NCI-H2171 (cell line): ENCODE results near the gene SNX4.
"Not testable (repeated sequence)": the region's sequence is repeated elsewhere in the genome, so short reads cannot be mapped to it uniquely, and the experiment has no call there.

Experiments used
- DNase-seq: peaks from one replicate; lab custom pipeline; 2025; lab: John Stamatoyannopoulos, UW

The SNX4 gene

DNA sequence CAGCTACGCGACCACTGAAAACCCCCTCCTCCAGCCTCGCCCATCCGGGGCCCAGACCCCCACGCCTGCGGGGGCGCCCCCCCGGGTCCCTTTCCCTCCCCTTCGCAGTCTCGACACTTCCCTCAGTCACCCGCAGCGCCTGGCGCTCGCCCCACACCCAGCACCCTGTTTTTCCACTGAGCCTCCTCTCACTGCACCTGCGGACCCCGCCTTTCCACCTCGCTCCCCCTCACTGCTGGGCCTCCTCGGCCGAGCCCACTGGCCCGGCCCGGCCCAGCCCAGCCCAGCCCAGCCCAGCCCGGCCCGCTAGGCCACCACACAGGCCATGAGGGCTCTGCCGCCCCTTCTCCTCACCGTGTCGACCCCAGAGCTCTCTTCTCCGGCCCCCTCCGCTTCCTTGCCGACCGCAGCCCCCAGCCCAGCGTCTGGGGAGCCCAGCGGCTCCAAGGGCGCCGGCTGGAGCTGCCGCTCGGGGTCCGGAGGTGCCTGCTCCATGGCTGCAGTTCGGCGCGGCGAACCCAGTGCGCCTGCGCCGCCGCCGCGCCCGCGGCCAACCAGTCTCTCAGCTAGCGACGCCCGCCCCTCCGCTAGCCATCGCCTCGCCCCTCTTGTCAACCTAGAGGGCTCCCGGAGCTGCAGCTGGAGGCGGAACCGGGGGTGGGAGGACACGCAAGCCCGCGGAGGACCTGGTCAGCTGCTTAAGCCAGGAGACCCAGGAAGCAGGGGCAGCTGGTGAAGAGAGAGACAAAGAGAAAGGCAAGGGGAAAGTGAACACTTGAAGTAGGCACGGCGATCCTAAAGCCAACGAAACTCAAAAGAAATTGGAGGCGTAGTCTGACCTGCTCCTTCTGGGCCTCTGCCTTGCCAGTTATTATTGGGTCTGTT, at the start of gene SNX4:
Gene SNX4, minus strand, starts transcription at position 525 of the 885 bp plus-strand sequence. Its CDS starts 30 bp downstream, at position 495.
- peak; percentile 76 for DNase-seq

DNA sequence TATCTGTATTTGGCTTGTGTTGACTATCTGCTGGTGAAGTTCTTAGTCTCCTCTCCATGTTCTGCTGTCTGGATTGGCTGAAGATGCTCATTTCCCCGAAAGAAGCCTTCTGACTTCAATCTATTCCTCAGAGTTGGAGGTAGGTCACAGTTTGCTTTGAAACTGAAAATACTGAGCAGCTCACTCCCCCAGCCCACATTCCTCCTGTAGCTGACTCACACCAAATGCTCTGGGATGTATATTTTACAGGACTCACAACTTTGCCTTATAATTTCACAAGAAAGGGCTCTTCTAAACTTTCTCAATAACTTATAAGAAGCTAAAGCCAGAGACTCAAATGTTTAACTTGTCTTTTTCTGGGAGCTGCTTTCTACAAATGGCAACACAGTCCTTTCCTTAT, 36.3 kb upstream of the SNX4 start:
- no peak for DNase-seq

DNA sequence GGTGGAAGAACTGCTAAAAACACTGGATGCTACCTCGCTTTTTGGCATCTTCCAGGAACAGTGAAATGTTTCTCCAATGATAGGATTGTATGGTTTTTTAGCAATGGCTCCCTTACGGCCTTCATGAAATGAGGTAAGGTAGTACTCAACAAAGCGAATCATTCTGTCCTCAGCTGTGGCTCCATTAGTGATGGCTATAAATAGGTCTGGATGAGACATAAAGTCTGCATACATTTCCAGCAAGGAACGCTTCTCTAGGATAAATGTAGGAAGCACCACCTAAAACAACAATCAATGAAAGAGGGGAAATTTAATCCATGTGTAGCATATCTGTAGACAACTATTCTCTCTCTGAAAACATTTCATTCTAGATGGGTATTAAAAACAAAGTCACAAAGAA, 32.4 kb upstream of the SNX4 start:
- DNase-seq = no peak

DNA sequence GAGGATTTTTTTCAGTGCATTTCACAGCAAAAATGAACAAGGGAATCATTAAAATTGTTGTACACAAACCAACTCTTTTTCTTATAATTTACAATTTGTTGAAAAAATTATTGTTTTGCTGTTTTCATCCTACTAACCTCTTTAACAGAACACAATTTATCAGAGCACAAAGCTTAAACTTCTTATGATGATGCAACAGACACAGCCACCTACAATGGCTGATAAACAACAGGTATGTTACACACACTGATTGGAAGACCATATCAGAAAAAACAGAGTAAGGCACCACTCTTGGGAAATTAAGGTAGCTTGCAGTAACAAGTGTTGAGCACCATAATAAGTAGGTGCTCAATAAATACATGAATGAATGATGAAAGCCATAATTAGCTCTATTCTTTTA, 8.9 kb upstream of the SNX4 start:
- DNase-seq = no peak

DNA sequence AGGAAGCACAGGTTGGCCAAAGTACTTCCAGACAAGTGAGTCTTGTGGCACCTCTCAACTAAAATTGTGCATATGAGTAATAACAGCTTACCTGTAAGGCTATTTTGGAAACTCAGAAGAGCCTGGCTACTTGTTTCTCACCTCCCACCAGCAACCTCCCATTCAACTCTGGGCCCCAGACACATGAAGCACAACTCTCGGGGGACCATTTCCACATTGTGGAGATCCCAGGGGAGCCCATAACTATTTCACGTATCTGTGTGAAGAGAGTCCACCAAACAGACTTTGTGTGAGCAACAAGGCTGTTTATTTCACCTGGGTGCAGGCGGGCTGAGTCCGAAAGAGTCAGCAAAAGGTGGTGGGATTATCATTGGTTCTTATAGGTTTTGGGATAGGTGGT, 5.2 kb upstream of the SNX4 start:
- DNase-seq = no peak

DNA sequence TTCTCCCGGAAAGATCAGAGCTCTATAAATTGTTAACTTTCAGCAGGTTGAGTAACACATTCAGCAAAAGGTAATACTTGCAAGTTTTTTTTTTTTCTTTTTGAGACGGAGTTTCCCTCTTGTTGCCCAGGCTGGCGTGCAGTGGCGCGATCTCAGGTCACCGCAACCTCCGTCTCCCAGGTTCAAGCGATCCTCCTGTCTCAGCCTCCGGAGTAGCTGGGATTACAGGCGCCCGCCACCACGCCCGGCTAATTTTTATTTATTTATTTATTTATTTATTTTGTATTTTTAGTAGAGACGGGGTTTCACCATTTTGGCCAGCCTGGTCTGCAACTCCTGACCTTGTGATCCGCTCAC, 539 bp upstream of the SNX4 start:
- DNase-seq = not testable (repeated sequence)

DNA sequence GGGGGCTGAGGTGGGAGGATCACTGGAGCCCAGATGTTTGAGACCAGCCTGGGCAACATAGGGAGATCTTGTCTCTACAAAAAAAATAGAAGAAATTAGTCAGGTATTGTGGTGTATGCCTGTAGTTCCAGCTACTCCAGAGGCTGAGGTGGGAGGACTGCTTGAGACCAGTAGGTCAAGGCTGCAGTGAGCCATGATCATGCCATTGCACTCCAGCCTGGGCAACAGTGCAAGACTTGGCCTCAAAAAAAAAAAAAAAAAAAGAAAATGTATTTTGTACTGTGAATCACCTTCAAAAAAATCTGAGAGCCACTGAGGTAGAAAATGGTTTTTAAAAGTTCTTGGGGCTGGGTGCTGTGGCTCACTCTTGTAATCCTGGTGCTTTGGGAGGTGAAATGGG, 4.6 kb downstream of the SNX4 start:
- no peak for DNase-seq

DNA sequence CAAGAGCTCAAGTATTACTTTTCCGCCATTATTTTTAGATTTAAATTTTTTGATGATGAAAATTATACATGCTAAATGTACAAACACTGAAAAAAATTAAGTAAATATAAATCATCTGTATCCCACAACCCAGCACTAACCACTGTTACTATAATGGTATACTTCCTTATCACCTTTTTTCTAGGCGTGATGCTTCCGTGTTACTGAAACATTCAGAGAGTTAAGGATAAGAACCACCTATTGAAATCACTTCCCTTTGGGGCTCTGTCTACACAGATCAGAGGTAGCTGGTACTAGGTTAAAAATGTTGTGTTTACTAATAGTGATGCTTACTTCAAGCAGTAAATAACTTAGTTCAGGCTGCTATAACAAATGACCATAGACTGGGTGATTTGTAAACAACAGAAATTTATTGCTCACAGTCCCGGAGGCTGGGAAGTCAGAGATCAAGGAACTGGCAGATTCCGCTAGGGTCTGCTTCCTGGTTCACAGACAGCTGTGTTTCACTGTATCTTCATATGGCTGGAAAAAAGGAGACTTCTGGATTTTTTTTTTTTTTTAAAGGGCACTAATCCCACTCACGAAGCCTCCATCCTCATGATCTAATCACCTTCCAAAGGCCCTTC, 6.4 kb downstream of the SNX4 start:
- no peak for DNase-seq

DNA sequence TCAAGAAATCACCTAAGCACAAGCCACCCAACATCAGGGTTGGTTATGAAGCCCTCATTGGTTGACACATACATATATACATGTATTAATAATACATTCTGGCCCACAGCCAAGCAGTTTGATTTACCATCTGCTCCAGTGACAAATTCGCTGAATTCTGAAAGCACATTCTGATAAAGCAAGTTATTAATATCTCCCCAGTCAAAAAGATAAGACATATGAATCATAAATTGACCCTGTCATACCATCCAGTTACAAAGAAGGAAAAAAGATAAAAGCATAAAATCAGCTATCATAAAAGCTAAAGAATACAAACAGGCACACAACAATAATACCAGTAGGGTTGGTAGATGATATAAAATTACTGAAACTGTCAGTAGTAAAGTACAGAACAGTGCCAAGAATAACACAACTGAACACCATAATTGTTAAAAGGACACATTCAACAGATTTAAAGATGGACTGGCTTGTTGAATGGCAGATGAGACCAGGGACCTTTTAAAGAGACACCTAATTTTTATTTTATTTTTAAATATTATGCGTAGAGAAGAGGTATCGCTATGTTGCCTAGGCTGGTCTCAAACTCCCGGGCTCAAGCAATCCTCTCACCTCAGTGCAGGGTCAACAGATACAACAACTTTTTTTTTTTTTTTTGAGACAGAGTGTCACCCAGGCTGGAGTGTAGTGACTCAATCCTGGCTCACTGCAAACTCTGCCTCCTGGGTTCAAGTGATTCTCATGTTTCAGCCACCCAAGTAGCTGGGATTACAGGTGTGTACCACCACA, 7.7 kb downstream of the SNX4 start:
- peak; percentile 88 for DNase-seq

DNA sequence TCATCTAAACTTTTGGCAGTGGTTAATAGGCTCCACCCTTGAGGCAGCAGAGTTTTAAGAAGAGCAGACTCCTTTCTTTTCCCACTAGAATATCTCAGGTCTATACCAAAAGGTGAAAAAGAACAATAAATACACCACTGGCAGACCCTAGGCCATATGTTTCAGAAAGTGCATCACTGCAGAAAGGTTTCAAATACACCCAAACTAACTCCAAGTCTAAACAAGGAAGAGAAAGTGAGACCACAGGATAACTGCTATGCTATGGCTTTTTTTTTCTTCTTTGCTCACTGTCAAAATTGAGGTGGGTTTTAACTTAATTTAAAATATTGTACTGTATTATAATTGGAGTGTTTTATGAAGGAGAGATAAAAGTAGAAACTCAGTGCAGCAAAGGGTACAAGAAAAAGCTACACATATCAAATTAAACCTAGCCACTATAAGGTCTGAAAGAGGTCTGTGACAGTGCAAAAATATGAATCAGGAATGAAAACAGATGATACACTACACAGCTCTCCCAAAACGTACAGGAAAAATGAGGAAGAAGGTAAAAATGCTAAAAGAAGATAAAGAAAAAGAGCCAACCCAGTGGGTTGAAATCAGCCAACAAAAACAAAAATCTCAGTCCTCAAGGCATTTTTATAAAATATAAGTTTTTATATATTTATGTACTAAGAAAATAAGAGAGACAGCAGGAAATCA, 8.4 kb downstream of the SNX4 start:
- DNase-seq = no peak

DNA sequence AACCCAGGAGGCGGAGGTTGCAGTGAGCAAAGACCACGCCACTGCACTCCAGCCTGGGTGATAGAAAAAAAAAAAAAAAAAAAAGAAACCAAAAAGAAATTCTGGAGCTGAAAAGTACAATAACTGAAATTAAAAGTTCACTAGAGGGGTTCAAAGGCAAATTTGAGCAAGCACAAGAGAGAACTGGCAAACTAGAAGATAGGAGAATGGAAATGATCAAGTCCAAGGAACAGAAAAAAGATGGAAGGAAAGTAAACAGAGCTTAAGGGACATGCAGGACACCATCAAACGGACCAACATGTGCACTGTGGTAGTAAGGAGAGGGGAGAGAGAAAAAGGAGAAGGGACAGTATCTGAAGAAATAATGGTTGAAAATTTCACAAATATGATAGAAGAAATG, 12.9 kb downstream of the SNX4 start:
- no peak for DNase-seq

DNA sequence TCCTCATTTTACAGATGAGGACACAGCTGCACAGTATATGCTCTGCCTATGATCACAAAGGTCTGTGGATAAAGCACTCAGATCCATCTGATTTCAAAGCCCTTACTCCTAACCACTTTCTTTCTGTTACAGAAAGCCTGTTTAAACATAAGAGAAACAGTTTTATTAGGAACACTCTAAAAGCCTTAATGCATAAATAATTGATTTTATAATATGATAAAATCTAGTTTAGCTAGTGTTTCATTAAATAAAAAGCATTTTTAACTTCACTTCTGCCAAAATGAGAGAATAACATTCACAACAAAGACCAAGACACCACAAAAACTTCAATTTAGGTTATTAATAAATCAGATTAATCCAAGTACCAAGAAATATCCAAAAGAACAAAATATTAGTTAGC, 21.4 kb downstream of the SNX4 start:
- DNase-seq = no peak

DNA sequence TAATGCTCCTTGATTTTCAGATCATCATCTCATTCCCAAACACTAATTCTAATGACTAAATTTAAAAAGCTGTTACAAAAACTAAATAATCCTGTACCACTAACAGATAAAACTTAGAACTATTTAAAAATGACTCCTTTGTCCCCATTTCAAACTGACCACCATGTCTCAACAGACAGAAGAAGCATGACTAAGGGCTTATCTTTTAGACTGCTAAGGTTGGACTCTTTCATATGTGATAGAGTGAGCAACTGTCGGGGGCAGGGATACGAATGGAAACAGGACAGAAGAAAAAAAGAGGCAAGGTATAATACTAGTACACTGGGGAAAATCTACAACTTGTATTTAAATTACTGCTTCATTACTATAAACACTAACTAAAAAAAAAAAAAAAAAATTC, 23.3 kb downstream of the SNX4 start:
- no peak for DNase-seq

DNA sequence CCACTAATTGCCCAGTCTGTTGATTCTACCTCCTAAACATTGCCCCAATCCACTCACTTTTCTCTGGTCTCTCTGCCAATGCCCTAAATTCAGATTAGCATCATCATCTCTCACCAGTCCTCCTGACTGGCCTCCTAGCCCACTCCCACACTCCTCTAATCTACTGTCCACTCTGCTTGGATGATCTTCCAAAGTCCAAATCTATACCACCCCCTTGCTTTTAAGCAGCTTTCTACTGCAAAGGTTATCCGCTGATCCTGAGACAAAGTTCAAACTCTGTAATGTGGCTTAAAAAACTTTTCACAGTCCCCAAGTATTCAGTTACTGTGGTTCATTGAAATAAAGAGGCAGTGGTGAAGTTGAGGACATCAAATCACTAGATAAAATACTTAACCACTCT, 37.6 kb downstream of the SNX4 start:
- no peak for DNase-seq

DNA sequence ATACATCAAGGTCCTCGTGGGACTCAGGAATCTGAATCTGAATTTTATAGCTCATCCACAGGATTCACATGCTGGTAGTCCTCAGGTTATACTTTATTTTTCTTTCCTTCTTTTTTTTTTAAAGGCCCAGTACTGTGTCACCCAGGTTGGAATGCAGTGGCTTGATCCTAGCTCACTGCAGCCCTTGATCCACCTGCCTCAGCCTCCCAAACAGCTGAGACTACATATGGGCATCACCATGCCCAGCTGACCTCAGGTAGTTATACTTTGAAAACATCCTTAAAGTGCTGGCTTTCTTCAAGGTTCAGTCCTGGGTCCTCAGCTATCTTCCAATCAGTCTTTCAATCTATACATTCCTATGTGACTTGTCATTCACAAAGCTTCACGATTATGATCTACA, 38.2 kb downstream of the SNX4 start:
- DNase-seq = no peak

DNA sequence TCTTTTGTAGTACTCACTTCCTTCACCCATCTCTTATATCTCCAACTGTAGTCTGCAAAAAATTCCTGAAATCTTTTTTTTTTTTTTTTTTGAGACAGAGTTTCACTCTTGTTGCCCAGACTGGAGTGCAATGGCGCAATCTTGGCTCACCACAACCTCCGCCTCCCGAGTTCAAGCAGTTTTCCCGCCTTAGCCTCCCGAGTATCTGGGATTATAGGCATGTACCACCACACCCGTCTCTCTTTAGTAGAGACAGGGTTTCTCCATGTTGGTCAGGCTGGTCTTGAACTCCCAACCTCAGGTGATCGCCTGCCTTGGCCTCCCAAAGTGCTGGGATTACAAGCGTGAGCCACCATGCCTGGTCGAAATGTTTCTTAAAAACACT, 38.6 kb downstream of the SNX4 start:
- DNase-seq = not testable (repeated sequence)

DNA sequence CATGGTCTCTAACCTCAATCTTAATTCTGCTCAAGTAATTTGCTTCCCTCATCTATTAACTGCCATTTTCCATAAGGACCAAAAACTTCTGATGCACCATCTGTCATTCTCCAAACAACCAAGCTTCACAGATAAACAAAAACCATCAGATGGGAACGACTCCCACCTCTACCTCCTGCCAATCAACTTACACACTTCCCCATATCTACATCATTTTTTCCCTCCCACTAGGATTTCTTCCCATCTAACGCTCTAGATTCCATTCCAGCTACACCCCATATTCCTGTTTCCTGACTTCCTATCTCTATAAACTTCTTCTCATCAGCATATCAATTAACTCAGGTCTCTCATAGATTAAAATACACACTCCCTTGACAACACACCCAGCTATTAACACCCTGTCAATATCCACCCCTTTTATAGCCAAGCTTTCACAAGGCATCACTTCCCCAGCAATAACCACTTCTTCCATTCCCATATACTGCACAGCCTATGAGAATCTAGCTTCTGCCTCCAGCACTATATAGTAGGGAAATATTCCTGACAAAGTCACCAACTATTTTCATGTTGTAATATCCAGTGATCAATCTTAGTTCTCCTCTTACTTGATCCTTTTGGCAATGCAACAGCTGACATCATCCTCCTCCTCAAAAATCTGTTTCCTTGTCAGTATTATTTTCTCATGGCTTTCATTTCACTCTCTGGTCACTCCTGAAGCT, 39.2 kb downstream of the SNX4 start:
- peak; percentile 7 for DNase-seq

DNA sequence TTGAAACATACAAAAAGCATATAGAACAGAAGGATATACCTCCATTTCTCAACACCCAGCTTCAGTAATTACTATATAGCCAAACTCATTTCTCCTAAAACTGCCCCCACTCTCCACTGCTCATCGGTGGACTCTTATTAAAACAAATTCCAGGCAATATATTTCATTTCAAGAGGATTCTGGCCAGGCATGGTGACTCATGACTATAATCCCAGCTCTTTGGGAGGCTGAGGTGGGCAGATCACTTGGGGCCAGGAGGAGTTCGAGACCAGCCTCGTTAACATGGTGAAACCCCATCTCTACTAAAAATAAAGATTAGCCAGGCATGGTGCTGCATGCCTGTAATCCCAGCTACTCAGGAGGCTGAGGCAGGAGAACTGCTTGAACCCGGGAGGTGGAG, 40.9 kb downstream of the SNX4 start:
- DNase-seq = no peak

DNA sequence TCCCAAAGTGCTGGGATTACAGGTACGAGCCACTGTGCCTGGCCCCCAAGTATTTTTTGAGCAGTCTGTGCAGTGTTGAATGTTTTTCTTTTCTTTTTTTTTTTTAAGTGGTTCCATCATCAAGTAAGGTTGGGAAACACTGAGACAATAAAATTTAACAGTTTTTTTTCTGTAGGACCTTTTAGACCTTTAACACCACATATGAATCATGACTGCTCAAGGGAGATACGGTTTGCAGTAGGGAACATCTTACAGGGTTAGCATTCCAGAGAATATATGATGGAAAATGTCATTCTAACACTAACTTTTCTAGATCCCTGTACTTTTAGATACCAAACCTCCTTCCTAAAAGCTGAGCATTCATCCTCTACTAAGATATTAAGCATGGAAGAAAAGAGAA, 41.7 kb downstream of the SNX4 start:
- DNase-seq = no peak

DNA sequence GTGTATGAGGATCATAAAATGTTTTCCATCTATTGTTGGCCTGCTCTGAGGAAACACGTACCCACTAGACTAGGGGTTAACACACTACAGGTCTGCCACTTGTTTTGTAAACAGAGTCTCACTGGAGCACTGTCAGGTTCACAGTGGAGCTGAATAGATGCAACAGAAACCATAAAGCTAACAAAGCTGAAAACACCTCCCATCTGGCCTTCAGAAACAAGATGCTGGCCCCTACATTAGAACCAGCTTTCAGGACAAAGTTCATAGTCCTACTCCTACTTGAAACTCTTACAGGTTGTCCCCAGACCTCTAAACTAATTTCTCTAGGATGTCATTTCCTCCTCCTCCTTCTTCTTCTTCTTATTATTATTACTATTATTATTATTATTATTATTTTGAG, 42.3 kb downstream of the SNX4 start:
- DNase-seq = no peak

DNA sequence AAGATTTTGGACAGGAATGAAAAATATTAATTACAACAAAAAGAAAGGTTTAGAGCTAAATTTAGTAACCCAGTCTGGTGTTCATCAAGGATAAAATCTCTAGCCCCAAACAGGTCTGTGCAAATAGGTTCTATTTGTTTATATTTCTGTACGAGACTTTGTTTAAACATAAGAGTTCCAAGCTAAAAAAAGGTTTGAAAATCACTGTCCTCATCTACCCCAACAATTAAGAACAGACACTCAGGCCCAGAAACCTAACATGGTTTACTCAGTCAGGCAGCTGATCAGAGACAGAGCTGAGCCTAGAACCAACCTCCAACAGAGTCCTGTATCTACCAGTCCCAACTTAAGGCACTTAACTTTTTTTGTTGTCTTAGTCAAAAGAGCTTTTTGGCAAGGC, 49.3 kb downstream of the SNX4 start:
- DNase-seq = no peak
